8988T (cell line): Measurements from ENCODE around the gene RHBDF2.

Source experiments
- DNase-seq: peaks from one replicate; pipeline ENCODE4 v3.0.0; 2011

RHBDF2 gene

GRCh38 chr17:76432712-76433336, 68.4 kb downstream of the RHBDF2 start:
- no peak for DNase-seq

- DNase-seq = no peak
Measured at GRCh38 chr17:76432004-76432403, 69.2 kb downstream of the RHBDF2 start.

GRCh38 chr17:76431509-76431908, 69.7 kb downstream of the RHBDF2 start:
- DNase-seq = no peak

- no peak for DNase-seq
Measured at GRCh38 chr17:76428511-76428910, 72.7 kb downstream of the RHBDF2 start.

DNA sequence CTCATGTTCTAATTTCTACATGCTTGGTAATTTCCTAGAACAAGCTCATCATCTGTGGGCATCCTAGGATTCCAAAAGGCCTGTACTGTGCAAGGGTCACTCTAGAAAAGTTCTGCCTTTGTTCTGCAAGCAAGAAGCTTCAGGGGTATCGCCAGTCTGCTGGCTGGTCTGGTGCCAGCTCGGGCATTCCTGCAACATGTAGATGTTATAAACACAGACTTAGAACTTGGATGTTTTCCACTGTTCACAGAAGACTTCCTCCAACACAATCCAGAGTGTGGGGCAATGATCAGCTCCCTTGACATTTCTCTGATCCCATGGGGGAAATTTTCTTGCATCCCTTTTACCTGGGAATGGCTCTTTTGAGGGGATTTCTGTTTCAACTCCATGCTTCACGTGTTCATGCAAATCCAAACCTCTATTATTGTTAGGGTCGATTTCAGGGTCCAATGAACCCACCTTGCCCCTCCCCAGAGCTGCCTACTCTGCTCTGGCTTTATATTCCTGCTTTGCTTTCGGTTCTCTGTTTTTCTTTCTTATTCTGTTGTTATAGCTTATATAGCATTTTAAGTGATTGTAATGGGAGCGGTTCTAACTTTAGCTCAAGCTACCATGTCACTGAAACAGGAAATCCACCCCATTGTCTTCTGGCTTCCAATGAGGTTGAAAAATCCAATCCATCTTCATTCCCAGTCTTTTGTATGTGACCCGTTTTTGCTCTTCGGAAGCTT, 73.6 kb downstream of the RHBDF2 start:
- no peak for DNase-seq

GRCh38 chr17:76426853-76427252, 74.4 kb downstream of the RHBDF2 start:
- no peak for DNase-seq

DNA sequence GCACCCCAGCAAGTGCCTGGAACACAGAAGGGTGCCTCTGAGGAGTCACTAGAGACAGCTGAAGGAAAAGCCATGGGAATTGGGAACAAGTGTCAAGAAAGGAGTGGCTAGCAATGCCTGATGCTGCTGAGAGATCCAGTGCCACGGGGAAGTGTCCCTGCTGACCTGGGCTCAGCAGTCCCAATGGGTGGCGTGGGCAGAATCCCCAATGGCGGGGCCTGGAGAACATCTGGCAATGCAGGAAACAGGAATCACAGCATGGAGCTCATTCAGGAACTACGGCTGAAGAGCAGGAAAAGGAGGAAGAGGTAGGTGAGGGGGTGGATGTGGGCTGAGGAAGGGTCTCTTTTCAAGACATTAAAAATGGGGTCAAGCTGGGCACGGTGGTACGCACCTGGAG, 78.4 kb downstream of the RHBDF2 start:
- no peak for DNase-seq

DNA sequence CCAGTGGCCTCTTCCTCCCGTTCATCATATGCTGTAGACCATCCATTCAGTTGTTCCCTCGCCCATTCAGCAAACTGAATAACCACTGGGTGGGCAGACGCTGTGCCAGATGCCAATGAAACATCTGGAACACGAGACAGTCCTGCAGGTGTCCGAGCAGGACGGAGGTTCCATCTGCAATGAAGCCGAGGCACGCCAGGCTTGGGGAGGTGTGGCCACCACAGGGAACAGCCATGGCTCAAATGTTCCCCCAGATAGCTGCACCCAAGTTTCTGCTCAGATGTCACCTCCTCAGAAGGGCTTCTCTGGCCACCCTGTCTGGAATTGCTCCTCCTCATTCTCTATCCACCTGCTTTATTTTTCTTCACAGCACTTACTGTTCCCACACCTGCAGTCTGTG, 78.8 kb downstream of the RHBDF2 start:
- no peak for DNase-seq

- no peak for DNase-seq
Measured at GRCh38 chr17:76421044-76421407, 80.2 kb downstream of the RHBDF2 start.
